ENCODE measurements around the gene PARD6G. TPM values are rescaled to one million over a fixed set of nuclear protein-coding genes. Genes with fewer than 3 reads are reported as not detected.
"Not testable (repeated sequence)": the region's sequence is repeated elsewhere in the genome, so short reads cannot be mapped to it uniquely, and the experiment has no call there.

Gene PARD6G, protein sequence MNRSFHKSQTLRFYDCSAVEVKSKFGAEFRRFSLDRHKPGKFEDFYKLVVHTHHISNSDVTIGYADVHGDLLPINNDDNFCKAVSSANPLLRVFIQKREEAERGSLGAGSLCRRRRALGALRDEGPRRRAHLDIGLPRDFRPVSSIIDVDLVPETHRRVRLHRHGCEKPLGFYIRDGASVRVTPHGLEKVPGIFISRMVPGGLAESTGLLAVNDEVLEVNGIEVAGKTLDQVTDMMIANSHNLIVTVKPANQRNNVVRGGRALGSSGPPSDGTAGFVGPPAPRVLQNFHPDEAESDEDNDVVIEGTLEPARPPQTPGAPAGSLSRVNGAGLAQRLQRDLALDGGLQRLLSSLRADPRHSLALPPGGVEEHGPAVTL
- total RNA-seq (ENCODE audit: low replicate concordance), result 21.8 and 25.2 TPM in 2 replicates

DNA sequence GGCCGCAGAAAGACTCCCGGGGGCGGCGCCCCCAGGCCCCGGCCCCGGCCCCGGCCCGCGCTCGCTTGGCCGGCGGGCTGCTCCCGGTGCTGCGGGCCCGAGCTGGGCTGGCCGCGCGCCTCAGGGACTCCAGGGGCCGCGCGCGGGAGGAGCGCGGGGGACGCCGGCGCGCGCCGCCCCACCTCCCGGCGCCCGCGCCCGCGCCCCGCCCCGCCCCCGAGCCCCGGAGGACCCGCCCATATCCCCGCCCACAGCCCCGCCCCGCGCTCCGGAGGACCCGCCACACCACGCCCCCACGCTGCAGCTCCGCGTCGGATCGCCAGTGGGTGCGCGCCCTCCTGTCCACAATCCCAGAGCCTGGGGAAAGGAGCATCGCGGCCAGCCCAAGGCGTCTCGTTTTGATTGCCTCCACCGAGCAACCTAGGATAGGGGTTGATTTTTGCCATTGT is at the start of gene PARD6G:
Gene PARD6G, minus strand, starts transcription at position 122 of the 449 bp plus-strand sequence. CDS start 166 bp downstream, outside the sequence.
- peaks cover 34% of the 10 kb centered on the region for H4K20me1 ChIP-seq (ENCODE audit: low read depth)
- peak within 1 kb of the TSS; percentile 92 for H3K4me2 ChIP-seq
- Mint-ChIP-seq H3K4me3 (peak within 1 kb of the TSS; percentile 88), H3K27ac (no peak within 1 kb of the TSS), H3K36me3 (peaks cover 3% of the 10 kb centered on the region), H3K9me3 (no peaks in the 10 kb centered on the region), H3K27me3 (ENCODE audit: insufficient read depth, low read depth) (peaks cover 4% of the 10 kb centered on the region), H3K4me1 (peaks cover 23% of the 10 kb centered on the region)
- peak within 1 kb of the TSS; percentile 99 for H3K4me3 ChIP-seq
- peaks cover 30% of the 10 kb centered on the region for H3K79me2 ChIP-seq (ENCODE audit: low read depth)
- H2AFZ ChIP-seq (replicated peaks), result peak within 1 kb of the TSS; percentile 84
- no peaks in the 10 kb centered on the region for H3K4me1 ChIP-seq
- H3K27me3 ChIP-seq, result peaks cover 16% of the 10 kb centered on the region
- H3K9me3 ChIP-seq (ENCODE audit: low read depth), result no peaks in the 10 kb centered on the region
- H3F3A ChIP-seq (ENCODE audit: low read depth), result peaks cover 14% of the 10 kb centered on the region
- TF ChIP-seq CTCF (IDR thresholded peaks at IDR 0.05) (peak; percentile 10), EZH2 (IDR thresholded peaks at IDR 0.05) (no peak), EZH2phosphoT487 (IDR thresholded peaks at IDR 0.05) (no peak)
- peak; percentile 90 for DNase-seq (ENCODE audit: low spot score)
- H3K36me3 ChIP-seq, result no peaks in the 10 kb centered on the region
- H3K27ac ChIP-seq, result no peak within 1 kb of the TSS
- H3K9ac ChIP-seq, result peak within 1 kb of the TSS; percentile 30

- H4K20me1 ChIP-seq (ENCODE audit: low read depth); H3K36me3 ChIP-seq; H3K9me3 ChIP-seq (ENCODE audit: low read depth); H3K4me1 Mint-ChIP-seq; H3K27me3 Mint-ChIP-seq (ENCODE audit: insufficient read depth, low read depth); H3F3A ChIP-seq (ENCODE audit: low read depth); H3K9ac ChIP-seq; H3K79me2 ChIP-seq (ENCODE audit: low read depth); H3K36me3 Mint-ChIP-seq; H3K4me3 Mint-ChIP-seq; H3K27me3 ChIP-seq; H3K27ac Mint-ChIP-seq; H3K9me3 Mint-ChIP-seq; H3K4me1 ChIP-seq: not testable (repeated sequence)
- H3K4me2 ChIP-seq, result peak overlapping the region; percentile 77
- H3K4me3 ChIP-seq, result peak overlapping the region; percentile 69
- DNase-seq (ENCODE audit: low spot score), result peak; percentile 92
- peak overlapping the region; percentile 63 for H3K27ac ChIP-seq
- TF ChIP-seq CTCF (IDR thresholded peaks at IDR 0.05), result peak; percentile 92
- H2AFZ ChIP-seq (replicated peaks), result peak overlapping the region; percentile 57
Observed at GRCh38 chr18:80262241-80263033, 15.1 kb upstream of the PARD6G start.

GRCh38 chr18:80259610-80260009 is 12.3 kb upstream of the PARD6G start:
- no peaks in the 10 kb centered on the region for H3K79me2 ChIP-seq (ENCODE audit: low read depth)
- no peaks in the 10 kb centered on the region for H3K9me3 ChIP-seq (ENCODE audit: low read depth)
- Mint-ChIP-seq H3K36me3 (no peaks in the 10 kb centered on the region), H3K9me3 (peaks cover 29% of the 10 kb centered on the region), H3K4me1 (no peaks in the 10 kb centered on the region), H3K27ac (no peak overlapping the region), H3K4me3 (no peak overlapping the region), H3K27me3 (ENCODE audit: insufficient read depth, low read depth) (peaks cover 7% of the 10 kb centered on the region)
- TF ChIP-seq CTCF (IDR thresholded peaks at IDR 0.05) (no peak), EZH2phosphoT487 (IDR thresholded peaks at IDR 0.05) (no peak), EZH2 (IDR thresholded peaks at IDR 0.05) (no peak)
- no peaks in the 10 kb centered on the region for H4K20me1 ChIP-seq (ENCODE audit: low read depth)
- no peak overlapping the region for H3K9ac ChIP-seq
- DNase-seq (ENCODE audit: low spot score), result no peak
- H3K4me3 ChIP-seq, result no peak overlapping the region
- H3K4me2 ChIP-seq, result no peak overlapping the region
- H3K27ac ChIP-seq, result no peak overlapping the region
- no peak overlapping the region for H2AFZ ChIP-seq (replicated peaks)
- no peaks in the 10 kb centered on the region for H3K4me1 ChIP-seq
- no peaks in the 10 kb centered on the region for H3K27me3 ChIP-seq
- peaks cover 8% of the 10 kb centered on the region for H3F3A ChIP-seq (ENCODE audit: low read depth)
- H3K36me3 ChIP-seq, result no peaks in the 10 kb centered on the region

Measured in neural progenitor cell (in vitro differentiated cells).